ENCODE measurements around the gene MYF6.

The MYF6 gene

DNA sequence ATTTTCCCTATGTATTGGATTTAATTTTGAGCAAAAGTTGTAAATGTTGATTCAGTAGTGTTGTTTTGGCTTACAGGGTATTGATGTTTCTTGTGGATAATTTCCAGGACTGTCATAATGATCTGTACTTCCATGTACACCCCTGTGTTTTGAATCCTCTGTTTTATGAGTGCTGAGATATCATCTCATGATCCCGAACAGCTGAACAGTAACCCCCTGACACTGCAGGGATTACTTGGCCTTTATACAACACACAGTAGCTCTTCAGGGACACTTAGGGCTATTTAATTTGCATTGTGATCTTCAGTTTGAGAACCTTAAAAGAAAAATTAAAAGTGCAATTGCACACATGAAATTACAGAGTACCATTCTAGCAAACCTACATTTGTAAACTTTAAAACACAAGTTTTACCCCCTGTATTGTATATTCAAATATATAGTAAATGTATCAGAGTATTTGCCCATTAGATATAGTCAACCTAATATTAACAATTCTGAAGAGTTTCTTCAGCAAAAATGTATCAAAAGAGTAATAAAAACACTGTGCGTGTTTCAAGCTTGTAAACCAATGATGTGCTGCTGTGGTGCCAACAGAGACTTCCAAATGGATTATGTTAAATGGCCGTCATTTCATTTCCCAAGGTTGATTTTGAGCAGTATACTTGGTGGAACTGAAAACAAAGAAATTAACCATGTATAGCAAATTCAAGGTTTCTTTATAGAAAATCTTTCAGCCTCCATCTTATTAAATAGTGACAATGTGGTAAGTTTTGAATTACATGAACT lies 27.9 kb upstream of the MYF6 start:
- TF ChIP-seq, protein P1, sequence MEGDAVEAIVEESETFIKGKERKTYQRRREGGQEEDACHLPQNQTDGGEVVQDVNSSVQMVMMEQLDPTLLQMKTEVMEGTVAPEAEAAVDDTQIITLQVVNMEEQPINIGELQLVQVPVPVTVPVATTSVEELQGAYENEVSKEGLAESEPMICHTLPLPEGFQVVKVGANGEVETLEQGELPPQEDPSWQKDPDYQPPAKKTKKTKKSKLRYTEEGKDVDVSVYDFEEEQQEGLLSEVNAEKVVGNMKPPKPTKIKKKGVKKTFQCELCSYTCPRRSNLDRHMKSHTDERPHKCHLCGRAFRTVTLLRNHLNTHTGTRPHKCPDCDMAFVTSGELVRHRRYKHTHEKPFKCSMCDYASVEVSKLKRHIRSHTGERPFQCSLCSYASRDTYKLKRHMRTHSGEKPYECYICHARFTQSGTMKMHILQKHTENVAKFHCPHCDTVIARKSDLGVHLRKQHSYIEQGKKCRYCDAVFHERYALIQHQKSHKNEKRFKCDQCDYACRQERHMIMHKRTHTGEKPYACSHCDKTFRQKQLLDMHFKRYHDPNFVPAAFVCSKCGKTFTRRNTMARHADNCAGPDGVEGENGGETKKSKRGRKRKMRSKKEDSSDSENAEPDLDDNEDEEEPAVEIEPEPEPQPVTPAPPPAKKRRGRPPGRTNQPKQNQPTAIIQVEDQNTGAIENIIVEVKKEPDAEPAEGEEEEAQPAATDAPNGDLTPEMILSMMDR (IDR thresholded peaks at IDR 0.05; ENCODE audit: low read depth, low read length): no peak
- no peak for DNase-seq (ENCODE audit: extremely low read depth, low read depth)

DNA sequence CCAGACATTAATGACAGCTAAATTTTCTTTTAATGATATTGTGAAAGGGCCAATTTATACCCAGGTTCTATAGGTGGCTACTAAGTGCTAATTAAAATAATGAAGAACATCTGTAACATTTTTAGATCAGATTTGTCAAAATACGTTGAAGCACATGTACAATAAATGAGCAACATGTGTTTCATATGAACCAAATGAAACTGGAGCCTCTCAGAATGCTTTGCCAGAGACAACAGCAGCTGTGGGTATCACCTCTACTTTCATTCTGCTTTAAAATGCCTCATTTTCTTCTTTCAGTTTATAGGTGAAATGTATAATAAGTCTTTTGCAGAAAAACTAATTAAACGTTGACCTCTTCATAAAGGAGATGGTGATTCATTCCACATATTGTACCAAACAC lies 26.1 kb upstream of the MYF6 start:
- TF ChIP-seq, protein P1 (IDR thresholded peaks at IDR 0.05; ENCODE audit: low read depth, low read length): no peak
- DNase-seq (ENCODE audit: extremely low read depth, low read depth): no peak

DNA sequence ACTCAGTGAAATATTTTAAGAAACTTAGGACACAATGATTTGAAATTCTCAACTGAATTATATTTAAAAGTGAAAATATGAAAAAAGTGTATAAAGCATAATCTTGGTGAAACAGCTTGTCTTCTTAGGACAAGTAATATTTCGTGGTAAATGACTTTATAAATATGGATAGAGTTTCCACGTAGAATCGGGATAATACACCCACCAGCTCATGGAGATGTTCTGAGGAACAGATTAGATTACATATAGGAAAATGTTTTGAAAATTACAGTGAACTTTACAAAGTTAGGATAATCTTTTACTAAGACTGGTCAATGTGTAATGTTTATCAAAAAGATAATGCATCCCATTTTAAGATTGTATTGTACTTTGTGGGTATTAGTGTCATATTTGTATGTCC lies 25.6 kb upstream of the MYF6 start:
- no peak for DNase-seq (ENCODE audit: extremely low read depth, low read depth)
- TF ChIP-seq, protein P1 (IDR thresholded peaks at IDR 0.05; ENCODE audit: low read depth, low read length): no peak

DNA sequence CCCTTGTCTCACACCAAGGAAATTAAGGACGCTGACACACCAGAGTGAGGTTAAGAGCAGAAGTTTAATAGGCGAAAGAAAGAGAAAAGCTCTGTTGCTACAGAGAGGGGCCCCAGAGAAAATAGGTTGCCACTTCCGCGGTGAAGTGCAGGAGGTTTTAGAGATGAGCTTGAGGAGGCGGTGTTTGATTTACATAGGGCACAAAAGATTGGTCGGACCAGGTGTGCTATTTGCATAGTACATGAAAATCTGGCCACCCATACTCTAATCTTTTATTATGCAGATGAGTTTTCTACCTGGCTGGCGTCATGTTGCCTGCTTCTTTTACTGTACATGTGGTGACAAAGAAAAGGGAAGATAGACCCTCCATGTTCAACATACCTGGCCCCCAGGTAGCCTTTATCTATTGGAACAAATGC lies 23.3 kb upstream of the MYF6 start:
- no peak for DNase-seq (ENCODE audit: extremely low read depth, low read depth)
- TF ChIP-seq, protein P1 (IDR thresholded peaks at IDR 0.05; ENCODE audit: low read depth, low read length): no peak

DNA sequence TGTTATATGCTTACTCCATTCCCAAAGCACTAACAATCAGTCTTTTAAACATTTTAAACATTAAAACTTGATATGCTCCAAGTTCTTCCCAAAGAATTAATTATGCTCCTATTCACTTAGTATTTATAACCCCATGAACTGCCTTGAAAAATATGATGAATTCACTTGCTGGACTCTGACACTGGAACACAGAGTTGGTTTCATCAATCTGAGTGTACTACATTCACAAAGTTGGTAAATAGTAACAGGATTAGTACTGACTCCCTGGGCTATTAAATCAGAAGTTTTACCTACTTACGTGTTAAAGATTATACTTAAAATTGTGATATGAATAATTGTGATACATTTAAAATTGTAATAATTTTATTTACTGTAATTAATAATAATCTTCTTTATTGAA lies 17.3 kb upstream of the MYF6 start:
- TF ChIP-seq, protein P1 (IDR thresholded peaks at IDR 0.05; ENCODE audit: low read depth, low read length): no peak
- no peak for DNase-seq (ENCODE audit: extremely low read depth, low read depth)

DNA sequence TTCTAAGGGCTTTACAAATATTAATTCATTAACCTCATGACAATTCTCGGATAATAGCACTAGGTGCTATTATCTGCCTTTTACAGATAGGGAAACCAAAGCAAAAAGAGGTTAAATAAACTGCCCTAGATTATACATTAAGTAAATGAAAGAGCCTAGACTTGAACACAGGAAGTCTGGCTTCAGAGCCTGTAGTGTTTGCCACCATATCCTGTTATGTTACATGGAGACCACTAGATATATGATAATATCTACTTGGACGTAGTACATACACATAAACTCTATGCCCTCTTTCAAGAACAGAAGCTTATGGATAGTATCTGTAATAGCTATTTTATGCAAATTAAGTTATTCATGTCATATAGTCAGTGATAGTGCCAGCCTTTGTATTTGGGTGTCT lies 16.9 kb upstream of the MYF6 start:
- DNase-seq (ENCODE audit: extremely low read depth, low read depth): no peak
- TF ChIP-seq, protein P1 (IDR thresholded peaks at IDR 0.05; ENCODE audit: low read depth, low read length): no peak

DNA sequence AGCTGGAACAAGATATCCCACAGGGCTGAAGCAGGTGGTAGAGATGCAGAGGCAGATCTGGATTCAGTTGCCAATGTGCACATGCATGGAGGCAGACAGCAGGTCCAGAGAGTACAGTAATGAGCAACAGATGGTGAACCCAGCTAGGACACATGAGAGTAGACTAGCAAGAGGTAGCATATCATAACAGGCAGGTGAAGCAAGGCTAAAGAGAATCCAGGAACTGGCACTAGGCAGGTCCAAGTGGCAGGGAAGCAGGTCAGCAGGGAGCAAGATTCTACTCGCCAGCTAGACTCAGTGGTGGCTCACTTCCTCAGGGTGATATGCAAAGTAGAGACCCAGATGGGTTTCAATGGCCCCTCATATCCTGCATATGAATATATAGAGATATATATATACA lies 15.3 kb upstream of the MYF6 start:
- TF ChIP-seq, protein P1 (IDR thresholded peaks at IDR 0.05; ENCODE audit: low read depth, low read length): no peak

More for the DNA sequence above, 15.3 kb upstream of the MYF6 start:
- DNase-seq (ENCODE audit: extremely low read depth, low read depth): no peak

Measured in AG09319 (cell line).